GM19193 (cell line): Measurements from ENCODE around the gene CD82.

Experiments
- POLR2A ChIP-seq: IDR thresholded peaks from 4 replicates; pipeline ENCODE4 v1.6.1; 2011; ENCODE audit not compliant: insufficient read depth, insufficient read length; ENCODE audit errors: extremely low read depth

Gene CD82

GRCh38 chr11:44609783-44610155 lies 44.3 kb downstream of the CD82 start:
- no peak for TF ChIP-seq POLR2A

GRCh38 chr11:44610186-44610955 lies 44.9 kb downstream of the CD82 start:
- TF ChIP-seq POLR2A = no peak

GRCh38 chr11:44611088-44611487 lies 45.6 kb downstream of the CD82 start:
- TF ChIP-seq POLR2A = no peak

GRCh38 chr11:44611687-44612434 lies 46.4 kb downstream of the CD82 start:
- no peak for TF ChIP-seq POLR2A

- peak; percentile 1 for TF ChIP-seq POLR2A
Observed at GRCh38 chr11:44613153-44613552, 47.7 kb downstream of the CD82 start.

- no peak for TF ChIP-seq POLR2A
Observed at GRCh38 chr11:44614281-44614775, 48.9 kb downstream of the CD82 start.

GRCh38 chr11:44615041-44615755 lies 49.7 kb downstream of the CD82 start:
- TF ChIP-seq POLR2A = peak; percentile 30

- TF ChIP-seq POLR2A = no peak
Observed at GRCh38 chr11:44615913-44616791, 50.7 kb downstream of the CD82 start.

GRCh38 chr11:44617671-44618461 lies 52.4 kb downstream of the CD82 start:
- TF ChIP-seq POLR2A = no peak

GRCh38 chr11:44618561-44619425 lies 53.3 kb downstream of the CD82 start:
- TF ChIP-seq POLR2A = no peak

GRCh38 chr11:44620328-44620725 lies 54.9 kb downstream of the CD82 start:
- no peak for TF ChIP-seq POLR2A

GRCh38 chr11:44621140-44621681 lies 55.7 kb downstream of the CD82 start:
- no peak for TF ChIP-seq POLR2A
